Loucy (cell line): Measurements from ENCODE around the gene FOXL3.

Experiments used
- EZH2phosphoT487 ChIP-seq: fragments of 200-600 bp; IDR thresholded peaks from 2 replicates; pipeline ENCODE4 v1.6.1; 2018; ENCODE audit warnings: antibody characterized with exemption, mild to moderate bottlenecking, moderate library complexity, borderline replicate concordance
- TF ChIP-seq, protein P1 (sequence below): fragments of 200-600 bp; sonication (generic); conservative IDR thresholded peaks from 2 replicates; pipeline ENCODE4 v1.5.1; 2014; ENCODE audit warnings: mild to moderate bottlenecking, antibody characterized with exemption, low read length

DNA sequence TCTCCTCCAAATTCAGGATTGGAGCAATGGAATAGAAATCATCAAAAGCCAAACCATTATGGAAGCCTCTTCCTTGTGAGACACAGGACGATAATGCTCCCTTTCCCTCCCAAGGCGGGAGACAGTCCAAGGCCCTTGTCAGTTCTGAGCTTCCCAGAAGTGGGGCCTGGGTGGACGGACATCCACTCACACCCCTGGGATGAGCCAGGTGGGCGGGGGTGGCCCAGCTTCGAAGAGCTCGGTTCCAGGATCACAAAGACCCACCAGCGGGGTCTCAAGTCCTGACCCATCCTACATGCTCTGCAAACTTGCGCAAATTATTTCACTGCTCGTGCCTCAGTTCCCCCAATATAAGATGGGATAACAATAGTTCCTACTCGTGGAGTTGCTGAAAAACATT lies 10.1 kb upstream of the FOXL3 start:
- TF ChIP-seq, protein P1, sequence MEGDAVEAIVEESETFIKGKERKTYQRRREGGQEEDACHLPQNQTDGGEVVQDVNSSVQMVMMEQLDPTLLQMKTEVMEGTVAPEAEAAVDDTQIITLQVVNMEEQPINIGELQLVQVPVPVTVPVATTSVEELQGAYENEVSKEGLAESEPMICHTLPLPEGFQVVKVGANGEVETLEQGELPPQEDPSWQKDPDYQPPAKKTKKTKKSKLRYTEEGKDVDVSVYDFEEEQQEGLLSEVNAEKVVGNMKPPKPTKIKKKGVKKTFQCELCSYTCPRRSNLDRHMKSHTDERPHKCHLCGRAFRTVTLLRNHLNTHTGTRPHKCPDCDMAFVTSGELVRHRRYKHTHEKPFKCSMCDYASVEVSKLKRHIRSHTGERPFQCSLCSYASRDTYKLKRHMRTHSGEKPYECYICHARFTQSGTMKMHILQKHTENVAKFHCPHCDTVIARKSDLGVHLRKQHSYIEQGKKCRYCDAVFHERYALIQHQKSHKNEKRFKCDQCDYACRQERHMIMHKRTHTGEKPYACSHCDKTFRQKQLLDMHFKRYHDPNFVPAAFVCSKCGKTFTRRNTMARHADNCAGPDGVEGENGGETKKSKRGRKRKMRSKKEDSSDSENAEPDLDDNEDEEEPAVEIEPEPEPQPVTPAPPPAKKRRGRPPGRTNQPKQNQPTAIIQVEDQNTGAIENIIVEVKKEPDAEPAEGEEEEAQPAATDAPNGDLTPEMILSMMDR, result no peak
- TF ChIP-seq EZH2phosphoT487, result no peak
